SKM-1 (cell line): ENCODE data around the gene MTHFSD.

Experiments used
- DNase-seq: peaks from one replicate; lab custom pipeline; 2025; ENCODE audit not compliant: unreplicated experiment; lab: John Stamatoyannopoulos, UW

Gene MTHFSD

GRCh38 chr16:86584071-86584685, 29.1 kb upstream of the MTHFSD start:
- DNase-seq: no peak

- no peak for DNase-seq
These were observed 26.4 kb upstream of the MTHFSD start for GRCh38 chr16:86581458-86581857.

- DNase-seq: no peak
These were observed 25.7 kb upstream of the MTHFSD start for GRCh38 chr16:86580791-86581170.

- DNase-seq: no peak
These were observed 25.2 kb upstream of the MTHFSD start for GRCh38 chr16:86580063-86580790.

GRCh38 chr16:86579268-86580062, 24.4 kb upstream of the MTHFSD start:
- DNase-seq: no peak

- DNase-seq: no peak
These were observed 23.7 kb upstream of the MTHFSD start for GRCh38 chr16:86578611-86579267.

- no peak for DNase-seq
These were observed 23.1 kb upstream of the MTHFSD start, which contains the start of gene FOXL1 for GRCh38 chr16:86578061-86578599. TSS of gene FOXL1 (plus strand) at chr16:86578549. CDS start at chr16:86578724, 175 bp downstream.

GRCh38 chr16:86577314-86577971, 22.4 kb upstream of the MTHFSD start:
- DNase-seq: no peak

- DNase-seq: no peak
These were observed 21.7 kb upstream of the MTHFSD start for GRCh38 chr16:86576591-86577313.

- no peak for DNase-seq
These were observed 20.9 kb upstream of the MTHFSD start for GRCh38 chr16:86575754-86576557.

- no peak for DNase-seq
These were observed 20.2 kb upstream of the MTHFSD start for GRCh38 chr16:86575095-86575685.

GRCh38 chr16:86574646-86575045, 19.6 kb upstream of the MTHFSD start:
- DNase-seq: no peak

GRCh38 chr16:86573646-86574508, 18.8 kb upstream of the MTHFSD start:
- DNase-seq: no peak

- DNase-seq: no peak
These were observed 18.2 kb upstream of the MTHFSD start for GRCh38 chr16:86573215-86573614.

- DNase-seq: no peak
These were observed 17.6 kb upstream of the MTHFSD start for GRCh38 chr16:86572606-86573005.

- DNase-seq: no peak
These were observed 17.0 kb upstream of the MTHFSD start for GRCh38 chr16:86572041-86572521.

- DNase-seq: no peak
These were observed 16.5 kb upstream of the MTHFSD start for GRCh38 chr16:86571530-86571915.
